Kidney (tissue), 14 donors: Measurements from ENCODE around the gene CACNG6. TPM values are rescaled to one million over a fixed set of nuclear protein-coding genes. Genes with fewer than 3 reads are reported as not detected.
A peak's percentile ranks its signal among the peaks of the same experiment; 100 is the strongest.

ENCODE experiments used
- DNase-seq, 5 donors: peaks; one replicate each; pipeline ENCODE4 v3.0.0-alpha.2; 2013 to 2020
- FAIRE-seq: peaks from 2 replicates; lab custom pipeline; 2012; peaks lifted over from hg19 to GRCh38; lab: Jason Lieb, UNC
- H3K27ac ChIP-seq, 2 donors: one replicate each; pipeline ENCODE4 v1.7.0; 2013; ENCODE audit warnings: low read depth in 2 of 2, low read length in 2 of 2, inconsistent platforms in 1 of 2
- H3K27me3 ChIP-seq: one replicate; pipeline ENCODE4 v1.7.1; 2013; ENCODE audit warnings: low read length, inconsistent platforms; ENCODE audit not compliant: control insufficient read depth, insufficient read depth
- H3K36me3 ChIP-seq, 3 donors: one replicate each; pipeline versions ENCODE4 v1.7.0 to v1.7.1; 2013; ENCODE audit warnings: low read length in 3 of 3, control low read depth in 1 of 3, inconsistent platforms in 1 of 3; ENCODE audit not compliant: insufficient read depth in 3 of 3, control insufficient read depth in 2 of 3
- H3K4me1 ChIP-seq, 3 donors: one replicate each; pipeline versions ENCODE4 v1.7.0 to v1.7.1; 2013; ENCODE audit warnings: low read length in 3 of 3, inconsistent platforms in 1 of 3, low read depth in 1 of 3; ENCODE audit not compliant: control insufficient read depth in 2 of 3, insufficient read depth in 2 of 3
- H3K4me3 ChIP-seq, 3 donors: one replicate each; pipeline versions ENCODE4 v1.7.0 to v1.8.1; 2013; ENCODE audit warnings: low read length in 3 of 3, control low read depth in 1 of 3, inconsistent platforms in 1 of 3
- H3K9ac ChIP-seq, 3 donors: one replicate each; pipeline versions ENCODE4 v1.7.0 to v1.7.1; 2013; ENCODE audit warnings: low read length in 3 of 3, control low read depth in 1 of 3, inconsistent platforms in 1 of 3
- H3K9me3 ChIP-seq, 3 donors: one replicate each; pipeline versions ENCODE4 v1.7.0 to v1.7.1; 2013; ENCODE audit warnings: low read length in 3 of 3, control low read depth in 1 of 3, inconsistent platforms in 1 of 3; ENCODE audit not compliant: control insufficient read depth in 2 of 3, insufficient read depth in 1 of 3
- intact Hi-C: fragments of 100-400 bp; cut with DNase I; formaldehyde crosslinking; loops from one replicate; pipeline ENCODE4 v1.11.1; 2022
- polyA plus RNA-seq: library from polyadenylated mRNA; stranded (reverse); fragments of 350-450 nt; fragmentation: Illumina TruSeq; extraction: RNeasy Lipid Tissue Mini Kit (QIAGEN cat#74804); gene quantifications from one replicate; pipeline ENCODE4 v1.2.3, GENCODE V29; 2014; ENCODE audit warnings: low read depth, low replicate concordance; ENCODE audit not compliant: insufficient read depth
- total RNA-seq: library from RNA; stranded (reverse); fragmentation: NEBNext Ultra II Directional; extraction: Animal tissue kit (Norgen Biotek cat#: 25700); gene quantifications from one replicate; pipeline ENCODE4 v1.2.1, GENCODE V29; 2021
- TF ChIP-seq, protein P1 (sequence below): IDR thresholded peaks from 3 replicates; pipeline ENCODE4 v1.5.1; 2012; ENCODE audit warnings: mild to moderate bottlenecking, moderate library complexity, borderline replicate concordance; ENCODE audit not compliant: insufficient read depth; ENCODE audit errors: extremely low read depth
- donor health status: control.
- donor health status: control.
- donor health status: control.
- donor health status: control.
- donor health status: control.
- donor health status: DM: yes; HTN: yes; CAD: no.
- donor health status: Normal renal cell carcinoma (clear cell type).

The CACNG6 gene
- total and polyA plus RNA-seq, 2 donors from 2014 or later = not detected

DNA sequence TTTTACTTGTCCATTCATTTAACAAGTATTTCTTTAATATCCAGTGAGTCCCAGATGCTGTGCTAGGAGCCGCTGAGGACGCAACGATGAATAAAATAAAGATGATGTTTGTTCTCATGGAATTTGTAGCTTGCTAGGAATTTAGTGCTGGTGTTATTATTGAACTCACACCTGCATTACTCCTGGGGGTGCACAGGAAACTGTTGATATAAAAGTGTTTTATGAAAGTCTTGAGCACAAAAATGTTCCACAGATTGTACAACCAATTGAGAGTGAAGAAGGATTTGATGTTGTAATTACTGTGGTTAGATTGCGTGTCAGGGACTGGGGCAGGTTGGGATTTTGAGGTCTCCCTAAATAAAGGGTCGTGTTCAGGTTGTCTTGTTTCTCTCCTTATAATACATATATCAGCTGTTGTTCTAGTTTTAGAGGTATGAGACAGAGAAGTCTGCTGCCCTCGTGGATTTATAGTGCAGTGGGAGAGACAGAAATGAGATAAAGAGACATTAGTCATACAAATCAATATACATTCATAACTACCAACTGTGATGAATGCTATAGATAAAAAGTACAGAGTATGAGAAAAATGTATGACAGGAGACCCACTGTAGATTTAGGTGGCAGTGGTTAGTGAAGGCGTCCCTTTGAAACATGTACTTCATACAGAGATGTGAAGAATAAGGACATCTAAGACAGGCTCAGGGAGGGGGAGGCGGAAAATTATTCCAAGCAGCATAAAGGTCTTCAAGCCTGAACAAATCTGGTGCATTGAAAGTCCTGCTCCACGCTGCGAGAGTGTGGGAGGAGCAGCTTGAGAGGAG lies 11.3 kb downstream of the CACNG6 start:
- Histone ChIP-seq H3K9ac (no peak overlapping the region), H3K4me1 (no peaks in the 10 kb centered on the region), H3K9me3 (no peaks in the 10 kb centered on the region), H3K27ac (no peak overlapping the region), H3K4me3 (no peak overlapping the region), H3K36me3 (no peaks in the 10 kb centered on the region), H3K27me3 (no peaks in the 10 kb centered on the region)
- intact Hi-C loops = no loop called here
- TF ChIP-seq, protein P1, sequence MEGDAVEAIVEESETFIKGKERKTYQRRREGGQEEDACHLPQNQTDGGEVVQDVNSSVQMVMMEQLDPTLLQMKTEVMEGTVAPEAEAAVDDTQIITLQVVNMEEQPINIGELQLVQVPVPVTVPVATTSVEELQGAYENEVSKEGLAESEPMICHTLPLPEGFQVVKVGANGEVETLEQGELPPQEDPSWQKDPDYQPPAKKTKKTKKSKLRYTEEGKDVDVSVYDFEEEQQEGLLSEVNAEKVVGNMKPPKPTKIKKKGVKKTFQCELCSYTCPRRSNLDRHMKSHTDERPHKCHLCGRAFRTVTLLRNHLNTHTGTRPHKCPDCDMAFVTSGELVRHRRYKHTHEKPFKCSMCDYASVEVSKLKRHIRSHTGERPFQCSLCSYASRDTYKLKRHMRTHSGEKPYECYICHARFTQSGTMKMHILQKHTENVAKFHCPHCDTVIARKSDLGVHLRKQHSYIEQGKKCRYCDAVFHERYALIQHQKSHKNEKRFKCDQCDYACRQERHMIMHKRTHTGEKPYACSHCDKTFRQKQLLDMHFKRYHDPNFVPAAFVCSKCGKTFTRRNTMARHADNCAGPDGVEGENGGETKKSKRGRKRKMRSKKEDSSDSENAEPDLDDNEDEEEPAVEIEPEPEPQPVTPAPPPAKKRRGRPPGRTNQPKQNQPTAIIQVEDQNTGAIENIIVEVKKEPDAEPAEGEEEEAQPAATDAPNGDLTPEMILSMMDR = no peak
- FAIRE-seq (no peak), DNase-seq (peak in 1 of 5 donors; percentile 4)

DNA sequence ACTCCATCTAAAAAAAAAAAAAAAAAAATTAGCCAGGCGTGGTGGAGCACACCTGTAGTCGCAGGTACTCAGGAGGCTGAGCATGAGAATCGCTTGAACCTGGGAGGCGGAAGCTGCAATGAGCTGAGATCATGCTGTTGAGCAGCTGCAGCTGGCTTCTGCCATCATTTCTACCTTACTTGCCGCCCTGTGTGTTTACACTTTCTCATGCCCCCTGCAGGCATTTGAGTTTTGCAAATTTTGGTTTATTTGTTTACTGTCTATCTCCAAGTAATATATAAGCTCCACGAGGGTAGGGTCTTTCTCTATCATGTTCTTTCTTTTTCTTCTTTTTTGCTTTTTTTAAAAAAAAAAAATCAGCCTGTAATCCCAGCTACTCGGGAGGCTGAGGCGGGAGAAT lies 18.0 kb downstream of the CACNG6 start:
- intact Hi-C loops = no loop called here
- TF ChIP-seq, protein P1 = no peak
- Histone ChIP-seq H3K27ac (no peak overlapping the region), H3K27me3 (peaks cover 3% of the 10 kb centered on the region), H3K9ac (no peak overlapping the region), H3K9me3 (no peaks in the 10 kb centered on the region), H3K4me1 (no peaks in the 10 kb centered on the region), H3K4me3 (no peak overlapping the region), H3K36me3 (no peaks in the 10 kb centered on the region)
- DNase-seq = no peak
- FAIRE-seq = no peak

DNA sequence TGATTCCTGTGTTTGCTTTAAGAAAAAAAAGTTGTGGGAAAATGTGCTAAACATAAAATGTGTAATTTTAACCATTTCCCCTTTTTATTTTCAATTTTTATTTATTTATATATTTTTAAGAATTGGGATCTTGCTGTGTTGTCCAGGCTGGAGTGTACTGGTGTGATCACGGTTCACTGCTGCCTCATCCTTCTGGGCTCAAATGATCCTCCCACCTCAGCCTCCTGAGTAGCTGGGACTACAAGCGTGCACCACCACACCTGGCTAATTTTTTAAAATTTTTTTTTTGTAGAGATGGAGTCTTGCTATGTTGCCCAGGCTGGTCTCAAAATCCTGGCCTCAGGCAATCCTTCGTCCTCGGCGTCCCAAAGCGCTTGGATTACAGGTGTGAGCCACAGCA lies 19.0 kb downstream of the CACNG6 start:
- Histone ChIP-seq H3K9me3 (no peaks in the 10 kb centered on the region), H3K4me1 (no peaks in the 10 kb centered on the region), H3K27ac (no peak overlapping the region), H3K27me3 (peaks cover 3% of the 10 kb centered on the region), H3K36me3 (no peaks in the 10 kb centered on the region), H3K4me3 (no peak overlapping the region), H3K9ac (no peak overlapping the region)
- no peak for FAIRE-seq
- intact Hi-C loops = no loop called here
- TF ChIP-seq, protein P1 = no peak
- DNase-seq = no peak
